ENCODE data around the gene PTCRA. TPM values are rescaled to one million over a fixed set of nuclear protein-coding genes. Genes with fewer than 3 reads are reported as not detected.

The PTCRA gene
- total RNA-seq, 1 donor from 2014 or later = not detected

GRCh38 chr6:42967228-42967627 lies 51.4 kb downstream of the PTCRA start:
- H3K36me3 ChIP-seq = peaks cover 0 to 36% of the 10 kb centered on the region in 2 donors
- TF ChIP-seq POLR2AphosphoS5 (IDR thresholded peaks at IDR 0.05; ENCODE audit: insufficient read depth in 1 of 2, low read depth in 1 of 2) = no peak
- no peak for TF ChIP-seq POLR2A (IDR thresholded peaks at IDR 0.05)
- TF ChIP-seq, protein P1, sequence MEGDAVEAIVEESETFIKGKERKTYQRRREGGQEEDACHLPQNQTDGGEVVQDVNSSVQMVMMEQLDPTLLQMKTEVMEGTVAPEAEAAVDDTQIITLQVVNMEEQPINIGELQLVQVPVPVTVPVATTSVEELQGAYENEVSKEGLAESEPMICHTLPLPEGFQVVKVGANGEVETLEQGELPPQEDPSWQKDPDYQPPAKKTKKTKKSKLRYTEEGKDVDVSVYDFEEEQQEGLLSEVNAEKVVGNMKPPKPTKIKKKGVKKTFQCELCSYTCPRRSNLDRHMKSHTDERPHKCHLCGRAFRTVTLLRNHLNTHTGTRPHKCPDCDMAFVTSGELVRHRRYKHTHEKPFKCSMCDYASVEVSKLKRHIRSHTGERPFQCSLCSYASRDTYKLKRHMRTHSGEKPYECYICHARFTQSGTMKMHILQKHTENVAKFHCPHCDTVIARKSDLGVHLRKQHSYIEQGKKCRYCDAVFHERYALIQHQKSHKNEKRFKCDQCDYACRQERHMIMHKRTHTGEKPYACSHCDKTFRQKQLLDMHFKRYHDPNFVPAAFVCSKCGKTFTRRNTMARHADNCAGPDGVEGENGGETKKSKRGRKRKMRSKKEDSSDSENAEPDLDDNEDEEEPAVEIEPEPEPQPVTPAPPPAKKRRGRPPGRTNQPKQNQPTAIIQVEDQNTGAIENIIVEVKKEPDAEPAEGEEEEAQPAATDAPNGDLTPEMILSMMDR (IDR thresholded peaks at IDR 0.05) = no peak

DNA sequence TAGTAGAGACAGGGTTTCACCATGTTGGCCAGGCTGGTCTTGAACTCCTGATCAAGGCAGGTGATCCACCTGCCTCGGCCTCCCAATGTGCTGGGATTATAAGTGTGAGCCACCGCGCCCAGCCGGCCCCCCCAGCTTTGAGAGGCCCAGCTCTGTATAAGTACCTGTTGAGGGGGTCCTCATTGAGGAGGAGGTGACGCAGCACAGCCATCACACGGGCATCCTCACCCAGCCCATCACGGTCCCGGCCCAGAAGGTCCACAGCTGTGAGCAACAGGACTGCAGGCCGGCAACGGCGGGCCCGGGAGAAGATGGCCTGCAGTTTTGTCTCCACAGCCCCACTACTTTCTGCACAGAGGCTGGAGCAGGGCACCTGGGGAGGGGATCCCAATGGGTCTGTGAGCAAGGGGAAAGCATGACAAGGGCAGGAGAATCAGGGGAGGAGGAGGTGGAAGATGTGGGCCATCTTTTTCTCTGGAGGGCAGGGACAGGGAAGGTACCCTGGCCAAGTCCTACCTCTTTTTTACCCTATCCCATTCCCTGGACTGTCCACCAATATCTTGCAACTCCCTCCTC lies 52.4 kb downstream of the PTCRA start:
- TF ChIP-seq POLR2A (IDR thresholded peaks at IDR 0.05) (no peak), POLR2AphosphoS5 (IDR thresholded peaks at IDR 0.05; ENCODE audit: insufficient read depth in 1 of 2, low read depth in 1 of 2) (no peak)
- TF ChIP-seq, protein P1 (IDR thresholded peaks at IDR 0.05) = no peak
- intact Hi-C loops (cut with DNase I) = no loop called here
- H3K9me3 ChIP-seq = no peaks in the 10 kb centered on the region
- no peaks in the 10 kb centered on the region for H3K27me3 ChIP-seq
- H3K4me3 ChIP-seq = no peak overlapping the region
- no peaks in the 10 kb centered on the region for H3K4me1 ChIP-seq
- peaks cover 0 to 36% of the 10 kb centered on the region in 2 donors for H3K36me3 ChIP-seq
- DNase-seq (ENCODE audit: extremely low spot score in 2 of 2) = no peak
- H3K27ac ChIP-seq = no peak overlapping the region

More at GRCh38 chr6:42967228-42967627, 51.4 kb downstream of the PTCRA start:
- no peaks in the 10 kb centered on the region for H3K4me1 ChIP-seq
- H3K9me3 ChIP-seq = no peaks in the 10 kb centered on the region
- no peak overlapping the region for H3K27ac ChIP-seq
- intact Hi-C loops (cut with DNase I) = no loop called here
- DNase-seq (ENCODE audit: extremely low spot score in 2 of 2) = no peak
- H3K4me3 ChIP-seq = no peak overlapping the region
- no peaks in the 10 kb centered on the region for H3K27me3 ChIP-seq

GRCh38 chr6:42968783-42969182 lies 52.9 kb downstream of the PTCRA start:
- Histone ChIP-seq H3K4me3 (no peak overlapping the region), H3K4me1 (no peaks in the 10 kb centered on the region), H3K27ac (no peak overlapping the region), H3K27me3 (no peaks in the 10 kb centered on the region), H3K9me3 (no peaks in the 10 kb centered on the region), H3K36me3 (peaks cover 0 to 36% of the 10 kb centered on the region in 2 donors)
- no peak for TF ChIP-seq POLR2A (IDR thresholded peaks at IDR 0.05)
- no peak for DNase-seq (ENCODE audit: extremely low spot score in 2 of 2)
- intact Hi-C loops (cut with DNase I) = no loop called here

- intact Hi-C loops (cut with DNase I) = no loop called here
- H3K36me3 ChIP-seq = peaks cover 0 to 30% of the 10 kb centered on the region in 2 donors
- TF ChIP-seq POLR2A (IDR thresholded peaks at IDR 0.05) = no peak
- TF ChIP-seq, protein P1 (IDR thresholded peaks at IDR 0.05) = no peak
Measured at GRCh38 chr6:42969431-42969830, 53.6 kb downstream of the PTCRA start.

GRCh38 chr6:42969934-42970333 lies 54.1 kb downstream of the PTCRA start:
- intact Hi-C loops (cut with DNase I) = no loop called here
- H3K27ac ChIP-seq = no peak overlapping the region

More at GRCh38 chr6:42969431-42969830, 53.6 kb downstream of the PTCRA start:
- no peak overlapping the region for H3K4me3 ChIP-seq
- H3K27me3 ChIP-seq = no peaks in the 10 kb centered on the region
- no peak overlapping the region for H3K27ac ChIP-seq
- H3K9me3 ChIP-seq = no peaks in the 10 kb centered on the region
- DNase-seq (ENCODE audit: extremely low spot score in 2 of 2) = no peak
- H3K4me1 ChIP-seq = no peaks in the 10 kb centered on the region

More at GRCh38 chr6:42969934-42970333, 54.1 kb downstream of the PTCRA start:
- Histone ChIP-seq H3K27me3 (no peaks in the 10 kb centered on the region), H3K9me3 (no peaks in the 10 kb centered on the region), H3K36me3 (peaks cover 0 to 25% of the 10 kb centered on the region in 2 donors), H3K4me1 (no peaks in the 10 kb centered on the region), H3K4me3 (no peak overlapping the region)
- TF ChIP-seq, protein P1 (IDR thresholded peaks at IDR 0.05) = no peak
- TF ChIP-seq POLR2AphosphoS5 (IDR thresholded peaks at IDR 0.05; ENCODE audit: insufficient read depth in 1 of 2, low read depth in 1 of 2) = no peak
- no peak for TF ChIP-seq POLR2A (IDR thresholded peaks at IDR 0.05)
- DNase-seq (ENCODE audit: extremely low spot score in 2 of 2) = no peak
